HEK293 (cell line): ENCODE data around the gene SDC3.

Experiments
- CTCF ChIA-PET: fragments of 350-600 bp; formaldehyde crosslinking; extraction: SDS; loops from one replicate; lab custom pipeline; 2021; ENCODE audit warnings: antibody characterized with exemption; lab: Yijun Ruan, JAX
- POLR2A ChIA-PET: fragments of 300-600 bp; formaldehyde crosslinking; extraction: SDS; loops from one replicate; lab custom pipeline; 2020; ENCODE audit warnings: antibody characterized with exemption, inconsistent platforms; lab: Yijun Ruan, JAX
- H3K27ac ChIP-seq: fragments of 200-500 bp; sonication (Bioruptor generic); 2 replicates; pipeline ENCODE4 v1.5.1; 2014; ENCODE audit warnings: low read depth, low read length, control low read depth, inconsistent platforms; ENCODE audit errors: extremely low read depth
- H3K36me3 ChIP-seq, 2 experiments: fragments of 200-500 bp in 1 of 2; sonication (Bioruptor generic) in 1 of 2; 1 replicate in 1 of 2; 2 replicates in 1 of 2; pipeline ENCODE4 v1.5.1; 2014 to 2017; ENCODE audit warnings: inconsistent platforms in 2 of 2, low read length in 2 of 2; ENCODE audit not compliant: control insufficient read depth in 2 of 2, insufficient read depth in 1 of 2
- H3K4me1 ChIP-seq: fragments of 200-500 bp; sonication (Bioruptor generic); 2 replicates; pipeline ENCODE4 v1.5.1; 2014; ENCODE audit warnings: mild to moderate bottlenecking, low read length, inconsistent platforms; ENCODE audit not compliant: control insufficient read depth, insufficient read depth
- H3K4me3 ChIP-seq: 2 replicates; pipeline ENCODE4 v1.5.1; 2011; ENCODE audit warnings: low read depth, mild to moderate bottlenecking, control low read depth, low read length, moderate library complexity
- H3K9me3 ChIP-seq: fragments of 200-500 bp; sonication (Bioruptor generic); 2 replicates; pipeline ENCODE4 v1.5.1; 2014; ENCODE audit warnings: low read depth, low read length, inconsistent platforms; ENCODE audit not compliant: control insufficient read depth, insufficient read depth
- ELK4 ChIP-seq: IDR thresholded peaks from 2 replicates; pipeline ENCODE4 v1.6.1; 2011; ENCODE audit warnings: mild to moderate bottlenecking, low read depth, low read length, borderline replicate concordance
- GLI2 ChIP-seq: fragments of 450-650 bp; formaldehyde crosslinking; IDR thresholded peaks from 2 replicates; pipeline ENCODE4; 2017; ENCODE audit warnings: missing biosample characterization, missing genetic modification characterization, low read depth, borderline replicate concordance
- HOXA7 ChIP-seq: sonication (generic); formaldehyde crosslinking; IDR thresholded peaks from 2 replicates; pipeline ENCODE4 v1.8.1; 2022; ENCODE audit warnings: missing genetic modification reagents, borderline replicate concordance
- REST ChIP-seq: fragments of 450-650 bp; formaldehyde crosslinking; IDR thresholded peaks from 2 replicates; pipeline ENCODE4 v1.5.1; 2016; ENCODE audit warnings: missing biosample characterization, missing genetic modification characterization
- YY1 ChIP-seq: fragments of 450-650 bp; formaldehyde crosslinking; IDR thresholded peaks from 2 replicates; pipeline ENCODE4 v1.5.1; 2018; ENCODE audit warnings: missing biosample characterization, missing genetic modification characterization
- ZBTB1 ChIP-seq: fragments of 450-650 bp; formaldehyde crosslinking; IDR thresholded peaks from 2 replicates; pipeline ENCODE4 v1.5.1; 2016; ENCODE audit warnings: missing biosample characterization, missing genetic modification characterization
- ZFP69B ChIP-seq: fragments of 450-650 bp; formaldehyde crosslinking; IDR thresholded peaks from 2 replicates; pipeline ENCODE4 v1.5.1; 2016; ENCODE audit warnings: missing biosample characterization, missing genetic modification characterization
- ZIC2 ChIP-seq: fragments of 450-650 bp; formaldehyde crosslinking; IDR thresholded peaks from 2 replicates; pipeline ENCODE4 v1.5.1; 2016; ENCODE audit warnings: missing biosample characterization, missing genetic modification characterization
- ZNF140 ChIP-seq: fragments of 450-650 bp; formaldehyde crosslinking; IDR thresholded peaks from 2 replicates; pipeline ENCODE4 v1.5.1; 2016; ENCODE audit warnings: missing biosample characterization, missing genetic modification characterization
- ZNF169 ChIP-seq: fragments of 450-650 bp; formaldehyde crosslinking; IDR thresholded peaks from 2 replicates; pipeline ENCODE4 v1.5.1; 2016; ENCODE audit warnings: missing biosample characterization, missing genetic modification characterization
- ZNF18 ChIP-seq: fragments of 450-650 bp; formaldehyde crosslinking; IDR thresholded peaks from 2 replicates; pipeline ENCODE4 v1.5.1; 2016; ENCODE audit warnings: missing biosample characterization, missing genetic modification characterization
- ZNF324 ChIP-seq: fragments of 450-650 bp; formaldehyde crosslinking; IDR thresholded peaks from 2 replicates; pipeline ENCODE4 v1.5.1; 2016; ENCODE audit warnings: missing biosample characterization, missing genetic modification characterization
- ZNF398 ChIP-seq: fragments of 450-650 bp; formaldehyde crosslinking; IDR thresholded peaks from 2 replicates; pipeline ENCODE4 v1.5.1; 2017; ENCODE audit warnings: missing biosample characterization, missing genetic modification characterization
- ZNF416 ChIP-seq: fragments of 450-650 bp; formaldehyde crosslinking; IDR thresholded peaks from 2 replicates; pipeline ENCODE4 v1.5.1; 2016; ENCODE audit warnings: missing biosample characterization, missing genetic modification characterization
- ZNF426 ChIP-seq: fragments of 450-650 bp; formaldehyde crosslinking; IDR thresholded peaks from 2 replicates; pipeline ENCODE4 v1.5.1; 2017; ENCODE audit warnings: missing biosample characterization, missing genetic modification characterization, mild to moderate bottlenecking, inconsistent platforms, moderate library complexity
- ZNF513 ChIP-seq: fragments of 450-650 bp; IDR thresholded peaks from 2 replicates; pipeline ENCODE4 v1.5.1; 2018; ENCODE audit warnings: missing biosample characterization, missing genetic modification characterization
- ZNF530 ChIP-seq: fragments of 450-650 bp; formaldehyde crosslinking; IDR thresholded peaks from 2 replicates; pipeline ENCODE4 v1.5.1; 2016; ENCODE audit warnings: low read depth, missing biosample characterization, missing genetic modification characterization
- ZNF560 ChIP-seq: fragments of 450-650 bp; formaldehyde crosslinking; IDR thresholded peaks from 2 replicates; pipeline ENCODE4 v1.5.1; 2017; ENCODE audit warnings: missing biosample characterization, missing genetic modification characterization, borderline replicate concordance
- ZNF571 ChIP-seq: fragments of 450-650 bp; formaldehyde crosslinking; IDR thresholded peaks from 2 replicates; pipeline ENCODE4 v1.5.0; 2017; ENCODE audit warnings: missing biosample characterization, missing genetic modification characterization
- ZNF580 ChIP-seq: fragments of 450-650 bp; formaldehyde crosslinking; IDR thresholded peaks from 2 replicates; pipeline ENCODE4 v1.5.1; 2016; ENCODE audit warnings: missing biosample characterization, missing genetic modification characterization
- ZNF654 ChIP-seq: fragments of 450-650 bp; formaldehyde crosslinking; IDR thresholded peaks from 2 replicates; pipeline ENCODE4 v1.5.1; 2016; ENCODE audit warnings: low read depth, missing biosample characterization, missing genetic modification characterization
- ZNF843 ChIP-seq: fragments of 450-650 bp; formaldehyde crosslinking; IDR thresholded peaks from 2 replicates; pipeline ENCODE4 v1.5.1; 2016; ENCODE audit warnings: missing biosample characterization, missing genetic modification characterization

Gene SDC3

GRCh38 chr1:30838996-30839395, 69.6 kb downstream of the SDC3 start:
- Histone ChIP-seq H3K36me3 (no peaks in the 10 kb centered on the region), H3K4me3 (no peak overlapping the region), H3K27ac (no peak overlapping the region), H3K9me3 (no peaks in the 10 kb centered on the region), H3K4me1 (peaks cover 6% of the 10 kb centered on the region; the same call in 1 of the 2 replicates)
- no peak for TF ChIP-seq HOXA7 (CRISPR knock-in tag)
- TF ChIP-seq ZNF416 (tag by site-specific recombination), result no peak
- TF ChIP-seq ZNF571, result no peak
- TF ChIP-seq ZNF398 (tag by site-specific recombination), result no peak
- TF ChIP-seq ZIC2 (tag by site-specific recombination), result no peak
- no peak for TF ChIP-seq REST (tag by site-specific recombination)
- TF ChIP-seq ZNF560 (tag by site-specific recombination), result no peak
- TF ChIP-seq YY1 (tag by site-specific recombination), result no peak
- no peak for TF ChIP-seq ZNF18 (tag by site-specific recombination)
- no peak for TF ChIP-seq ZNF169 (tag by site-specific recombination)
- CTCF ChIA-PET, result interaction anchor here (0.6 to 1.1 kb wide), 2 partner anchors 37 to 72 kb away, joined by 3 to 5 read pairs; no protein-coding TSS in a partner anchor
- POLR2A ChIA-PET, result no interaction called here

GRCh38 chr1:30837653-30838052, 70.9 kb downstream of the SDC3 start:
- H3K4me1 ChIP-seq, result peaks cover 6% of the 10 kb centered on the region; the same call in 1 of the 2 replicates
- CTCF ChIA-PET, result interaction anchor here (0.7 to 0.9 kb wide), 2 partner anchors 73 to 74 kb away, joined by 3 read pairs; no protein-coding TSS in a partner anchor
- TF ChIP-seq ZNF530 (tag by site-specific recombination) (no peak), ELK4 (no peak), ZFP69B (tag by site-specific recombination) (no peak), ZNF140 (tag by site-specific recombination) (no peak), ZNF513 (no peak), ZNF580 (tag by site-specific recombination) (no peak), ZNF324 (tag by site-specific recombination) (no peak), ZNF426 (tag by site-specific recombination) (no peak), GLI2 (no peak), ZBTB1 (tag by site-specific recombination) (no peak), ZNF843 (tag by site-specific recombination) (no peak), ZNF654 (tag by site-specific recombination) (no peak)
- TF ChIP-seq, all 188 proteins: peak for 0
- H3K27ac ChIP-seq, result no peak overlapping the region
- H3K4me3 ChIP-seq, result no peak overlapping the region
- POLR2A ChIA-PET, result interaction anchor here (0.5 kb wide), 1 partner anchor 22 kb away, joined by 3 read pairs; no protein-coding TSS in a partner anchor
- no peaks in the 10 kb centered on the region for H3K9me3 ChIP-seq
- H3K36me3 ChIP-seq, result no peaks in the 10 kb centered on the region
